Activated gamma-delta T cell treated with anti-CD3 and anti-CD28 coated beads, Interleukin-2, amount 50 U/mL, for 16 hours (primary cell): ENCODE measurements around the gene ZNHIT2.

Experiments used
- DNase-seq: peaks from one replicate; pipeline ENCODE4 v3.0.0-alpha.2; 2020; ENCODE audit warnings: low read depth

ZNHIT2 gene

GRCh38 chr11:65071907-65072630 is 45.4 kb downstream of the ZNHIT2 start:
- no peak for DNase-seq

- no peak for DNase-seq
Observed at GRCh38 chr11:65069217-65069616, 48.3 kb downstream of the ZNHIT2 start.

- DNase-seq = no peak
Observed at GRCh38 chr11:65067446-65067845, 50.1 kb downstream of the ZNHIT2 start.

- no peak for DNase-seq
Observed at GRCh38 chr11:65066805-65067291, 50.7 kb downstream of the ZNHIT2 start.
